Measurements from ENCODE around the gene TSPAN18.

The TSPAN18 gene

DNA sequence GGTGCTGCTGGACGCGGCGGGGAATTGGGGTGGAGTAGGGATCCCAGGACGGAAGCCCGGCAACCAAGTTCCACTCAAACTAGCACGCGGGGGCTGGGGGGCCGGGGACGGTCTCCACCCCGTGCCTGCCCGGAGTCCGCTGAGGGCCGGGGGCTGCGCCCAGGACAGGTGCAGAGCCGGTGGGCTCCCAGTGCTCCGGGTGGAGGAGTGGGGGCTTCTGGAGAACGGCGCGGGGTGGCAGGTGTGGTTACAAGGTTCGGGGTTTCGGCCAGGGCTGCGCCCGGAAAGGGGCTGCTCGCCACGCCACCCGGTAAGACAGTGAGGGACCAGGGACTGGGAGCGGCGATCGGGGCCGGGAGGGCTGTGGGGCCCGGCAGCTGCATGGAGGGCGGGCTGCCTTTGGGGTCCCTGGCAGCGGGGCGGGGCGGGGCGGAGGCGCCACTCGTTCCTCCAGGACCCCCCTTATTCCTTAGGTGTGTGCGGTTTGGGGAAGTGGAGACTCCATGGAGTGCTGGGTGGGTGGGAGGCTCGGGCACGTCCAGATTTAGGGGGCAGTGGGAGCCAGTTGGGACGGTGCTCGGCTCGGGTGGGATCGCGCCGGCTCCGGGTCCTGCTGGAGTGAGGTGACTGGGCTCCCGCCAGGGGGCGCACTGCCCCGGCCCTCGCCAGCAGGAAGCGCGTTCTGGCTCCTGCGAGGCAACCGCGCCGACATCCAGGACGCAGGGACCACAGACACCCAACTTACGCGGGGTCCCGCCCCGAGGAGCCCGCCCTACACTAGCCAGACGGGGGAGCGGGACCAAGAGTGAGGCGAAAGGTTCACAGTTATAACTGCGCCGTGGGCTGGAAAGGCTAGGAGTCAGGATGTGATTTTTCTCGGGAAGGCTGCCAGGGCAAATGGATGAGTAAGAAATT is 868 bp downstream of the TSPAN18 start:
- in situ Hi-C loops (cut with HindIII; ENCODE audit: low sequenced_read_pairs) = loop anchor here (5.0 kb wide), 1 partner anchor 165 kb away; no protein-coding TSS in a partner anchor
- DNase-seq (ENCODE audit: low read depth) = peak; percentile 19
- peak overlapping the region; percentile 40 for H3K4me3 ChIP-seq (ENCODE audit: low read depth, low read length)
- TF ChIP-seq CTCF (IDR thresholded peaks at IDR 0.05; ENCODE audit: low read depth, low read length, missing control alignments) = peak; percentile 83

DNA sequence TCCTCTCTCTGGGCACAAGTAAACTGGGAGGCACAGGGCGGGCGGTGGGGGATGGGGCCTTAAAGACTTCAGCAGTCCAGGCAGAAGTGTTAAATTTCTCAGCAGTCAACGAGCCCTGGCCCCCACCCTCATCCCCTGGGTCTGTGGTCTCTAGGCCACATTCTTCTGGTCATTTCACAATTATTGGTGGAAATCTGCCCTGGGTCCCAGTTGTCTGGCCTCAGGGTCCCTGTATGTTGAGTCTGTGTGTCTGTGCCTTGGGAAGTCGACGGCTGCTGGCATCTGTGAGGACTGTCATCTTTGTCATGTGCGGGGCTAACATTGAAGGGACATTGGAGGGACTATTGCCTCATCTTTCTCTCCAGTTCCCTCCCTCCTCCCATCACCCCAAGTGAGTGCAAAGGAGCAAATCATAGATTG is 1.7 kb downstream of the TSPAN18 start:
- no peak for DNase-seq (ENCODE audit: low read depth)
- no peak for TF ChIP-seq CTCF (IDR thresholded peaks at IDR 0.05; ENCODE audit: low read depth, low read length, missing control alignments)
- no peak overlapping the region for H3K4me3 ChIP-seq (ENCODE audit: low read depth, low read length)
- in situ Hi-C loops (cut with HindIII; ENCODE audit: low sequenced_read_pairs) = loop anchor here (5.0 kb wide), 1 partner anchor 164 kb away; no protein-coding TSS in a partner anchor

- in situ Hi-C loops (cut with HindIII; ENCODE audit: low sequenced_read_pairs) = loop anchor here (5.0 kb wide), 1 partner anchor 163 kb away; no protein-coding TSS in a partner anchor
- no peak for TF ChIP-seq CTCF (IDR thresholded peaks at IDR 0.05; ENCODE audit: low read depth, low read length, missing control alignments)
Observed at GRCh38 chr11:44729063-44729462, 2.3 kb downstream of the TSPAN18 start.

DNA sequence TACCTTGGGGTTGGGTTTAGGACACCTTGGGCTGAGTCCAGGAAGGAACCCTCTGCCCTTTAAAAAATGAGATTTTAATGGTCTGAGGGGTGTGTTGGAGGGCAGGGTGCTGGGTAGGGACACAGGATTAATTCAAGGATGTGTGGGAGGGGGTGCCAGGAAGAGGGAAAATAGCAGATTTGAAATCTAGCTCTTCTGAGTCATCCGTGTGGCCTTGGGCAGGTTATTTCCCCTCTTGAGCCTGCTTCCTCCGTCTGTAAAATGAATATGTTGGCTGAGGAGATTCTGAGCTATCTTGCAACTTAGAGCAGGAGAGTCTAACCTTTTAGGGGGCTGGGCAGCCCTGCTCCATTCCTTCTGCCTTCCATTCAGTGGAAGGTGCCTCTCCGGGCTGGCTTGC is 3.0 kb downstream of the TSPAN18 start:
- in situ Hi-C loops (cut with HindIII; ENCODE audit: low sequenced_read_pairs) = loop anchor here (5.0 kb wide), 1 partner anchor 163 kb away; no protein-coding TSS in a partner anchor
- TF ChIP-seq CTCF (IDR thresholded peaks at IDR 0.05; ENCODE audit: low read depth, low read length, missing control alignments) = no peak
- no peak for DNase-seq (ENCODE audit: low read depth)
- H3K4me3 ChIP-seq (ENCODE audit: low read depth, low read length) = no peak overlapping the region

More at GRCh38 chr11:44729063-44729462, 2.3 kb downstream of the TSPAN18 start:
- DNase-seq (ENCODE audit: low read depth) = no peak
- no peak overlapping the region for H3K4me3 ChIP-seq (ENCODE audit: low read depth, low read length)

- H3K4me3 ChIP-seq (ENCODE audit: low read depth, low read length) = no peak overlapping the region
- no peak for DNase-seq (ENCODE audit: low read depth)
- no peak for TF ChIP-seq CTCF (IDR thresholded peaks at IDR 0.05; ENCODE audit: low read depth, low read length, missing control alignments)
- in situ Hi-C loops (cut with HindIII; ENCODE audit: low sequenced_read_pairs) = no loop called here
Observed at GRCh38 chr11:44730775-44731174, 4.0 kb downstream of the TSPAN18 start.

DNA sequence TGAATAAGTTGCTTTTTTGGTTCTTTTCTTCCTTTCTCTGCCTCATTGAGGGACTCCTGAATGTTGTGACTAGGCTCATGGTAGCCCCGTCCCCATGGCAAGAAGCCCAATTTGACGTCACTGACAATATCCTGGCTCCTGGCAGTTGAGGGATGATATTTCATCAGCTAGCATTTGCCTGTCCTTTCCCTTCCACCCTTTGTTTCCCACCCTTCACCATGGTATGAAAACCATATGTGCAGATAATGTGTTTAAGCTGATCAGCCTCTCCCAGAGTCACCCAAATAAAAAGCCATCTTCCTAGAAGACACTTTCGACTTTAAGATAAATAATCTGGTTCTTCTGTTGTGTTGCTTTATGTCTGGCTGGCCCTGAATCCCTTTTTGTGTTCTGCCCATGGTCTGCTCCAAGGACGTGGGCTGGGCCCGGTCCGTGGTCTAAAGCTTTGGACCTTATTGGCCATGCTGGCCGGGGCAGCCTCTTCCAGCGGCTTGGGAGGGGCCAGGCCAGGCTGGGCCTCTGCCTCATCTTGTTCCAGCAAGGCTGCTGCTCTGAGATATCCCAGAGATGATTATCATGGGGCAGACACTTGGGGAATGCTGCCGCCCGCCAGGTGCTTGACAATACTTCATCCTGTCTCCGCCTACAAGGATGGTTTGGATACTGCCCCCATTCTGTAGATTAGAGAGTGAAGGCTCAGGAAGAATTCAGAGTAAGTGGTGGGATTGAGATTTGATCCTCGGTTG is 5.1 kb downstream of the TSPAN18 start:
- H3K4me3 ChIP-seq (ENCODE audit: low read depth, low read length) = no peak overlapping the region
- no peak for DNase-seq (ENCODE audit: low read depth)
- in situ Hi-C loops (cut with HindIII; ENCODE audit: low sequenced_read_pairs) = no loop called here
- TF ChIP-seq CTCF (IDR thresholded peaks at IDR 0.05; ENCODE audit: low read depth, low read length, missing control alignments) = no peak
